GM23338 (cell line): ENCODE measurements around the gene ERC1. TPM values are rescaled to one million over a fixed set of nuclear protein-coding genes. Genes with fewer than 3 reads are reported as not detected.

Source experiments
- ATAC-seq: fragments of 200-7000 bp; cut with Tn5 transposase; 3 replicates; pipeline ENCODE4 v1.9.1; 2020
- DNase-seq: peaks from one replicate; pipeline ENCODE4 v3.0.0-alpha.2; 2015; ENCODE audit warnings: low spot score
- H2AFZ ChIP-seq: fragments of 200-600 bp; sonication (generic); 2 replicates; pipeline ENCODE4 v1.8.0; 2016; ENCODE audit warnings: antibody characterized with exemption, mild to moderate bottlenecking, moderate library complexity
- H3F3A ChIP-seq: fragments of 200-600 bp; sonication (generic); replicated peaks from 2 replicates; pipeline ENCODE4 v1.8.0; 2017; ENCODE audit warnings: antibody characterized with exemption, mixed run types, low read depth
- H3K27ac ChIP-seq: fragments of 200-600 bp; sonication (generic); 2 replicates; pipeline ENCODE4 v1.6.1; 2016; ENCODE audit warnings: low read depth
- H3K27me3 ChIP-seq: fragments of 200-600 bp; sonication (generic); 2 replicates; pipeline ENCODE4 v1.8.0; 2016; ENCODE audit warnings: mild to moderate bottlenecking, mixed run types, moderate library complexity; ENCODE audit not compliant: insufficient read depth
- H3K36me3 ChIP-seq: fragments of 200-600 bp; sonication (generic); 2 replicates; pipeline ENCODE4 v1.8.0; 2016; ENCODE audit warnings: mild to moderate bottlenecking; ENCODE audit not compliant: insufficient read depth
- H3K4me1 ChIP-seq: fragments of 200-600 bp; sonication (generic); 2 replicates; pipeline ENCODE4 v1.8.0; 2016; ENCODE audit warnings: mild to moderate bottlenecking, moderate library complexity; ENCODE audit not compliant: insufficient read depth
- H3K4me2 ChIP-seq: fragments of 200-600 bp; sonication (generic); 2 replicates; pipeline ENCODE4 v1.7.1; 2017; ENCODE audit warnings: mixed run types
- H3K4me3 ChIP-seq: fragments of 200-600 bp; sonication (generic); 2 replicates; pipeline ENCODE4 v1.6.1; 2016; ENCODE audit warnings: mixed run types
- H3K79me2 ChIP-seq: fragments of 200-600 bp; sonication (generic); replicated peaks from 2 replicates; pipeline ENCODE4 v1.8.0; 2017; ENCODE audit warnings: mild to moderate bottlenecking; ENCODE audit not compliant: insufficient read depth
- H3K9me2 ChIP-seq: fragments of 200-600 bp; sonication (generic); 2 replicates; pipeline ENCODE4 v1.8.0; 2017; ENCODE audit not compliant: insufficient read depth
- H4K20me1 ChIP-seq: fragments of 200-600 bp; sonication (generic); replicated peaks from 2 replicates; pipeline ENCODE4 v1.8.0; 2017; ENCODE audit warnings: mild to moderate bottlenecking; ENCODE audit not compliant: insufficient read depth
- H3K27ac Mint-ChIP-seq: 2 replicates; pipeline ENCODE4 v1.8.0; 2020; ENCODE audit warnings: inconsistent platforms, mild to moderate bottlenecking, moderate library complexity, mixed read lengths
- H3K27me3 Mint-ChIP-seq: 3 replicates; pipeline ENCODE4 v1.8.0; 2022; ENCODE audit warnings: low read depth, mild to moderate bottlenecking, moderate library complexity, mixed read lengths, inconsistent platforms; ENCODE audit not compliant: insufficient read depth, poor library complexity
- H3K36me3 Mint-ChIP-seq: 3 replicates; pipeline ENCODE4 v1.8.0; 2021; ENCODE audit warnings: low read depth, mild to moderate bottlenecking, inconsistent platforms, moderate library complexity, mixed read lengths
- H3K4me1 Mint-ChIP-seq: 3 replicates; pipeline ENCODE4 v1.8.0; 2020; ENCODE audit warnings: mild to moderate bottlenecking, inconsistent platforms, mixed read lengths
- H3K4me3 Mint-ChIP-seq: 3 replicates; pipeline ENCODE4 v1.8.0; 2021; ENCODE audit warnings: moderate library complexity, mild to moderate bottlenecking, inconsistent platforms, mixed read lengths
- H3K9me3 Mint-ChIP-seq: 3 replicates; pipeline ENCODE4 v1.8.0; 2020; ENCODE audit warnings: moderate library complexity, mild to moderate bottlenecking, inconsistent platforms, mixed read lengths
- CREB1 ChIP-seq: fragments of 250-450 bp; sonication (Bioruptor Pico); IDR thresholded peaks from 2 replicates; pipeline ENCODE4 v1.5.0; 2020; ENCODE audit warnings: low read depth, mild to moderate bottlenecking, moderate library complexity
- EZH2 ChIP-seq: fragments of 200-600 bp; sonication (generic); IDR thresholded peaks from one replicate; pipeline ENCODE4 v1.8.0; 2017; ENCODE audit warnings: antibody characterized with exemption, mild to moderate bottlenecking, low read depth; ENCODE audit not compliant: unreplicated experiment
- EZH2phosphoT487 ChIP-seq: fragments of 200-600 bp; sonication (generic); IDR thresholded peaks from one replicate; pipeline ENCODE4 v1.8.1; 2018; ENCODE audit warnings: antibody characterized with exemption; ENCODE audit not compliant: unreplicated experiment
- JUNB ChIP-seq: IDR thresholded peaks from one replicate; pipeline ENCODE4 v1.6.1; 2016; ENCODE audit warnings: antibody characterized with exemption; ENCODE audit not compliant: unreplicated experiment
- NANOG ChIP-seq: IDR thresholded peaks from 2 replicates; pipeline ENCODE4 v1.6.1; 2016; ENCODE audit warnings: antibody characterized with exemption, borderline replicate concordance
- POLR2AphosphoS5 ChIP-seq: IDR thresholded peaks from 2 replicates; pipeline ENCODE4 v1.6.1; 2016; ENCODE audit warnings: antibody characterized with exemption, low read depth
- STAT1 ChIP-seq: IDR thresholded peaks from one replicate; pipeline ENCODE4 v1.6.1; 2016; ENCODE audit warnings: antibody characterized with exemption; ENCODE audit not compliant: unreplicated experiment
- ZNF114 ChIP-seq: fragments of 250-450 bp; sonication (Bioruptor Pico); IDR thresholded peaks from 2 replicates; pipeline ENCODE4 v1.5.0; 2020; ENCODE audit warnings: mild to moderate bottlenecking, moderate library complexity
- ZNF331 ChIP-seq: fragments of 250-450 bp; sonication (Bioruptor Pico); IDR thresholded peaks from 2 replicates; pipeline ENCODE4 v1.5.0; 2020; ENCODE audit warnings: low read depth, mild to moderate bottlenecking, moderate library complexity
- long read RNA-seq: library from polyadenylated mRNA; unstranded; transcript quantifications from one replicate; pipeline ENCODE4 v2.0.0, GENCODE V29; 2020; ENCODE audit not compliant: unreplicated experiment
- polyA plus RNA-seq: library from polyadenylated mRNA; unstranded; fragments of >200 nt; fragmentation: Nextera tagmentation; extraction: Ambion mirVana; gene quantifications from 2 replicates; pipeline ENCODE4 v1.2.1, GENCODE V29; 2016
- total RNA-seq: library from RNA; depleted of rRNA; stranded (reverse); fragments of >200 nt; shearing (Covaris generic); gene quantifications from 2 replicates; pipeline ENCODE4 v1.2.3, GENCODE V29; 2014; rRNA removed
- TF ChIP-seq, protein P1 (sequence below), 2 experiments: fragments of 200-600 bp in 1 of 2; sonication (generic) in 1 of 2; conservative IDR thresholded peaks; 2 replicates each; pipeline versions ENCODE4 v1.5.1 to v1.6.1; 2016 to 2017; ENCODE audit warnings: antibody characterized with exemption in 2 of 2, low read depth in 2 of 2, mild to moderate bottlenecking in 2 of 2, moderate library complexity in 1 of 2
- TF ChIP-seq, protein P2 (sequence below): IDR thresholded peaks from 2 replicates; pipeline ENCODE4 v1.6.1; 2016; ENCODE audit warnings: antibody characterized with exemption
- TF ChIP-seq, protein P3 (sequence below): fragments of 250-450 bp; sonication (Bioruptor Pico); IDR thresholded peaks from 2 replicates; pipeline ENCODE4 v1.5.0; 2020; ENCODE audit warnings: mild to moderate bottlenecking, moderate library complexity
- TF ChIP-seq, protein P4 (sequence below): IDR thresholded peaks from one replicate; pipeline ENCODE4 v1.6.1; 2018; ENCODE audit warnings: antibody characterized with exemption; ENCODE audit not compliant: unreplicated experiment

The ERC1 gene
- 24.2 and 35.3 TPM in 2 replicates for total RNA-seq
- 17.2 and 28.1 TPM in 2 replicates for polyA plus RNA-seq
- long read RNA-seq, partial matches to known transcripts, result 9 of 15 reads
- long read RNA-seq, other reads (novel, unspliced or antisense), result 6 of 15 reads

DNA sequence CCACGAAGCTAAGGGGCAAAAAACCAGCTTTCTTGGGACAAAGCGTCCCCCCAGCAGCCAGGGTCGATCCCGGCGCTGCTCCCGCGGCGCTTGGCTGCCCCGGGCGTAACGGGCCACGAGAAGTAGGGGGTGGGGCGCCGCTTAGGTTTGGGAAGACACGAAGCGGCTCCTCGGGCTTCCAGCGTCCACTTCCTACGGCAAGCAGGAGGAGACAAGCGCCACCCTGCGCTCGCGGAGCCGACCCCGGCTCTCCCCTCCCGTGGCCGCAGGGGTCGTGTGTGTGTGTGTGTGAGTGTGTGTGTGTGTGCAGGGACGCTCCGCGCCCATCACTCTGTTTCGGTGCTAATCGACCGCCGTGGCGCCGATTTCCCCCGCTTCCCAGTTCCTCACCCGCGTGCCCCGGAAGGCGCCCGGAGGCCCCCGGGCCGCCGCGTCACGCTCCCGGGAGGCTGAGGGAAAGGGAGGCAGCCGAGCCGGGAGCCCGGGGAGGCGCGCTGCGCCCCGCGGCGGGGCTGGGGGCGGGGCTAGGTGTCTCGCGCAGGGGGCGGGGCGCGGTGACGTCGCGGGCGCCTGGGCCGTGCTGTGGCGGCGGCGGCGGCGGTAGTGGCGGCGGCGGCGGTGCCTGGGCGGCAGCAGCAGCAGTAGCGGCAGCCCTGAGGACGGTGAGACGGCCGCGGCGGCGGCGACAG, at the start of gene ERC1:
Gene ERC1, plus strand, starts transcription at position 563 of the 689 bp plus-strand sequence. CDS start 36,681 bp downstream, outside the sequence.
- TF ChIP-seq, protein P1, sequence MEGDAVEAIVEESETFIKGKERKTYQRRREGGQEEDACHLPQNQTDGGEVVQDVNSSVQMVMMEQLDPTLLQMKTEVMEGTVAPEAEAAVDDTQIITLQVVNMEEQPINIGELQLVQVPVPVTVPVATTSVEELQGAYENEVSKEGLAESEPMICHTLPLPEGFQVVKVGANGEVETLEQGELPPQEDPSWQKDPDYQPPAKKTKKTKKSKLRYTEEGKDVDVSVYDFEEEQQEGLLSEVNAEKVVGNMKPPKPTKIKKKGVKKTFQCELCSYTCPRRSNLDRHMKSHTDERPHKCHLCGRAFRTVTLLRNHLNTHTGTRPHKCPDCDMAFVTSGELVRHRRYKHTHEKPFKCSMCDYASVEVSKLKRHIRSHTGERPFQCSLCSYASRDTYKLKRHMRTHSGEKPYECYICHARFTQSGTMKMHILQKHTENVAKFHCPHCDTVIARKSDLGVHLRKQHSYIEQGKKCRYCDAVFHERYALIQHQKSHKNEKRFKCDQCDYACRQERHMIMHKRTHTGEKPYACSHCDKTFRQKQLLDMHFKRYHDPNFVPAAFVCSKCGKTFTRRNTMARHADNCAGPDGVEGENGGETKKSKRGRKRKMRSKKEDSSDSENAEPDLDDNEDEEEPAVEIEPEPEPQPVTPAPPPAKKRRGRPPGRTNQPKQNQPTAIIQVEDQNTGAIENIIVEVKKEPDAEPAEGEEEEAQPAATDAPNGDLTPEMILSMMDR (conservative IDR thresholded peaks at IDR 0.05; ENCODE audit: low read depth in 2 of 2), result 0 out of 4 replicates have a peak, but pooled peaks of 1 of the 2 experiments have one; percentile 12
- TF ChIP-seq, protein P2, sequence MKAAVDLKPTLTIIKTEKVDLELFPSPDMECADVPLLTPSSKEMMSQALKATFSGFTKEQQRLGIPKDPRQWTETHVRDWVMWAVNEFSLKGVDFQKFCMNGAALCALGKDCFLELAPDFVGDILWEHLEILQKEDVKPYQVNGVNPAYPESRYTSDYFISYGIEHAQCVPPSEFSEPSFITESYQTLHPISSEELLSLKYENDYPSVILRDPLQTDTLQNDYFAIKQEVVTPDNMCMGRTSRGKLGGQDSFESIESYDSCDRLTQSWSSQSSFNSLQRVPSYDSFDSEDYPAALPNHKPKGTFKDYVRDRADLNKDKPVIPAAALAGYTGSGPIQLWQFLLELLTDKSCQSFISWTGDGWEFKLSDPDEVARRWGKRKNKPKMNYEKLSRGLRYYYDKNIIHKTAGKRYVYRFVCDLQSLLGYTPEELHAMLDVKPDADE, result 0 out of 2 replicates have a peak, but pooled peaks have one; percentile 13
- TF ChIP-seq JUNB (no peak), POLR2AphosphoS5 (peak; percentile 50), EZH2phosphoT487 (no peak), NANOG (no peak), EZH2 (no peak), ZNF114 (CRISPR knock-in tag) (no peak), STAT1 (no peak), CREB1 (CRISPR knock-in tag) (peak; percentile 76; the same call in 1 of the 2 replicates), ZNF331 (CRISPR knock-in tag) (no peak)
- TF ChIP-seq, protein P3, sequence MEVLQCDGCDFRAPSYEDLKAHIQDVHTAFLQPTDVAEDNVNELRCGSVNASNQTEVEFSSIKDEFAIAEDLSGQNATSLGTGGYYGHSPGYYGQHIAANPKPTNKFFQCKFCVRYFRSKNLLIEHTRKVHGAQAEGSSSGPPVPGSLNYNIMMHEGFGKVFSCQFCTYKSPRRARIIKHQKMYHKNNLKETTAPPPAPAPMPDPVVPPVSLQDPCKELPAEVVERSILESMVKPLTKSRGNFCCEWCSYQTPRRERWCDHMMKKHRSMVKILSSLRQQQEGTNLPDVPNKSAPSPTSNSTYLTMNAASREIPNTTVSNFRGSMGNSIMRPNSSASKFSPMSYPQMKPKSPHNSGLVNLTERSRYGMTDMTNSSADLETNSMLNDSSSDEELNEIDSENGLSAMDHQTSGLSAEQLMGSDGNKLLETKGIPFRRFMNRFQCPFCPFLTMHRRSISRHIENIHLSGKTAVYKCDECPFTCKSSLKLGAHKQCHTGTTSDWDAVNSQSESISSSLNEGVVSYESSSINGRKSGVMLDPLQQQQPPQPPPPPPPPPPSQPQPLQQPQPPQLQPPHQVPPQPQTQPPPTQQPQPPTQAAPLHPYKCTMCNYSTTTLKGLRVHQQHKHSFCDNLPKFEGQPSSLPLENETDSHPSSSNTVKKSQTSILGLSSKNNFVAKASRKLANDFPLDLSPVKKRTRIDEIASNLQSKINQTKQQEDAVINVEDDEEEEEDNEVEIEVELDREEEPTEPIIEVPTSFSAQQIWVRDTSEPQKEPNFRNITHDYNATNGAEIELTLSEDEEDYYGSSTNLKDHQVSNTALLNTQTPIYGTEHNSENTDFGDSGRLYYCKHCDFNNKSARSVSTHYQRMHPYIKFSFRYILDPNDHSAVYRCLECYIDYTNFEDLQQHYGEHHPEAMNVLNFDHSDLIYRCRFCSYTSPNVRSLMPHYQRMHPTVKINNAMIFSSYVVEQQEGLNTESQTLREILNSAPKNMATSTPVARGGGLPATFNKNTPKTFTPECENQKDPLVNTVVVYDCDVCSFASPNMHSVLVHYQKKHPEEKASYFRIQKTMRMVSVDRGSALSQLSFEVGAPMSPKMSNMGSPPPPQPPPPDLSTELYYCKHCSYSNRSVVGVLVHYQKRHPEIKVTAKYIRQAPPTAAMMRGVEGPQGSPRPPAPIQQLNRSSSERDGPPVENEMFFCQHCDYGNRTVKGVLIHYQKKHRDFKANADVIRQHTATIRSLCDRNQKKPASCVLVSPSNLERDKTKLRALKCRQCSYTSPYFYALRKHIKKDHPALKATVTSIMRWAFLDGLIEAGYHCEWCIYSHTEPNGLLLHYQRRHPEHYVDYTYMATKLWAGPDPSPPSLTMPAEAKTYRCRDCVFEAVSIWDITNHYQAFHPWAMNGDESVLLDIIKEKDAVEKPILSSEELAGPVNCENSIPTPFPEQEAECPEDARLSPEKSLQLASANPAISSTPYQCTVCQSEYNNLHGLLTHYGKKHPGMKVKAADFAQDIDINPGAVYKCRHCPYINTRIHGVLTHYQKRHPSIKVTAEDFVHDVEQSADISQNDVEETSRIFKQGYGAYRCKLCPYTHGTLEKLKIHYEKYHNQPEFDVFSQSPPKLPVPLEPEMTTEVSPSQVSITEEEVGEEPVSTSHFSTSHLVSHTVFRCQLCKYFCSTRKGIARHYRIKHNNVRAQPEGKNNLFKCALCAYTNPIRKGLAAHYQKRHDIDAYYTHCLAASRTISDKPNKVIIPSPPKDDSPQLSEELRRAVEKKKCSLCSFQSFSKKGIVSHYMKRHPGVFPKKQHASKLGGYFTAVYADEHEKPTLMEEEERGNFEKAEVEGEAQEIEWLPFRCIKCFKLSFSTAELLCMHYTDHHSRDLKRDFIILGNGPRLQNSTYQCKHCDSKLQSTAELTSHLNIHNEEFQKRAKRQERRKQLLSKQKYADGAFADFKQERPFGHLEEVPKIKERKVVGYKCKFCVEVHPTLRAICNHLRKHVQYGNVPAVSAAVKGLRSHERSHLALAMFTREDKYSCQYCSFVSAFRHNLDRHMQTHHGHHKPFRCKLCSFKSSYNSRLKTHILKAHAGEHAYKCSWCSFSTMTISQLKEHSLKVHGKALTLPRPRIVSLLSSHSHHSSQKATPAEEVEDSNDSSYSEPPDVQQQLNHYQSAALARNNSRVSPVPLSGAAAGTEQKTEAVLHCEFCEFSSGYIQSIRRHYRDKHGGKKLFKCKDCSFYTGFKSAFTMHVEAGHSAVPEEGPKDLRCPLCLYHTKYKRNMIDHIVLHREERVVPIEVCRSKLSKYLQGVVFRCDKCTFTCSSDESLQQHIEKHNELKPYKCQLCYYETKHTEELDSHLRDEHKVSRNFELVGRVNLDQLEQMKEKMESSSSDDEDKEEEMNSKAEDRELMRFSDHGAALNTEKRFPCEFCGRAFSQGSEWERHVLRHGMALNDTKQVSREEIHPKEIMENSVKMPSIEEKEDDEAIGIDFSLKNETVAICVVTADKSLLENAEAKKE, result no peak
- TF ChIP-seq, protein P4, sequence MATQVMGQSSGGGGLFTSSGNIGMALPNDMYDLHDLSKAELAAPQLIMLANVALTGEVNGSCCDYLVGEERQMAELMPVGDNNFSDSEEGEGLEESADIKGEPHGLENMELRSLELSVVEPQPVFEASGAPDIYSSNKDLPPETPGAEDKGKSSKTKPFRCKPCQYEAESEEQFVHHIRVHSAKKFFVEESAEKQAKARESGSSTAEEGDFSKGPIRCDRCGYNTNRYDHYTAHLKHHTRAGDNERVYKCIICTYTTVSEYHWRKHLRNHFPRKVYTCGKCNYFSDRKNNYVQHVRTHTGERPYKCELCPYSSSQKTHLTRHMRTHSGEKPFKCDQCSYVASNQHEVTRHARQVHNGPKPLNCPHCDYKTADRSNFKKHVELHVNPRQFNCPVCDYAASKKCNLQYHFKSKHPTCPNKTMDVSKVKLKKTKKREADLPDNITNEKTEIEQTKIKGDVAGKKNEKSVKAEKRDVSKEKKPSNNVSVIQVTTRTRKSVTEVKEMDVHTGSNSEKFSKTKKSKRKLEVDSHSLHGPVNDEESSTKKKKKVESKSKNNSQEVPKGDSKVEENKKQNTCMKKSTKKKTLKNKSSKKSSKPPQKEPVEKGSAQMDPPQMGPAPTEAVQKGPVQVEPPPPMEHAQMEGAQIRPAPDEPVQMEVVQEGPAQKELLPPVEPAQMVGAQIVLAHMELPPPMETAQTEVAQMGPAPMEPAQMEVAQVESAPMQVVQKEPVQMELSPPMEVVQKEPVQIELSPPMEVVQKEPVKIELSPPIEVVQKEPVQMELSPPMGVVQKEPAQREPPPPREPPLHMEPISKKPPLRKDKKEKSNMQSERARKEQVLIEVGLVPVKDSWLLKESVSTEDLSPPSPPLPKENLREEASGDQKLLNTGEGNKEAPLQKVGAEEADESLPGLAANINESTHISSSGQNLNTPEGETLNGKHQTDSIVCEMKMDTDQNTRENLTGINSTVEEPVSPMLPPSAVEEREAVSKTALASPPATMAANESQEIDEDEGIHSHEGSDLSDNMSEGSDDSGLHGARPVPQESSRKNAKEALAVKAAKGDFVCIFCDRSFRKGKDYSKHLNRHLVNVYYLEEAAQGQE, result no peak
- H3K36me3 ChIP-seq, result no peaks in the 10 kb centered on the region
- H3F3A ChIP-seq, result peaks cover 13% of the 10 kb centered on the region; the same call in 1 of the 2 replicates
- H3K27ac ChIP-seq, result peak within 1 kb of the TSS; percentile 87
- H3K9me2 ChIP-seq, result no peaks in the 10 kb centered on the region
- Mint-ChIP-seq H3K4me1 (peaks cover 22% of the 10 kb centered on the region), H3K9me3 (no peaks in the 10 kb centered on the region; the same call in 2 of the 3 replicates), H3K27me3 (peaks cover 7% of the 10 kb centered on the region), H3K27ac (peak within 1 kb of the TSS; percentile 88), H3K4me3 (peak within 1 kb of the TSS; percentile 92), H3K36me3 (no peaks in the 10 kb centered on the region; the same call in 2 of the 3 replicates)
- peak; percentile 87 for DNase-seq
- H3K79me2 ChIP-seq, result peaks cover 44% of the 10 kb centered on the region
- peaks cover 4% of the 10 kb centered on the region; the same call in 1 of the 2 replicates for H4K20me1 ChIP-seq
- H3K4me2 ChIP-seq, result peak within 1 kb of the TSS; percentile 92
- peak; percentile 78 for ATAC-seq
- H3K4me3 ChIP-seq, result peak within 1 kb of the TSS; percentile 86
- H3K27me3 ChIP-seq, result peaks cover 8% of the 10 kb centered on the region; the same call in 1 of the 2 replicates
- peaks cover 29% of the 10 kb centered on the region for H3K4me1 ChIP-seq
- peak within 1 kb of the TSS; percentile 96 for H2AFZ ChIP-seq
